Gastroesophageal sphincter (tissue), 3 donors: ENCODE results near the gene GOLGA3.

Source experiments
- CTCF ChIP-seq, 4 experiments: fragments of 200-600 bp in 2 of 4; fragments of 450-650 bp in 2 of 4; sonication (generic) in 1 of 4; IDR thresholded peaks; one replicate each; pipeline ENCODE4 v1.5.1; 2017 to 2019; ENCODE audit warnings: antibody characterized with exemption in 4 of 4, mild to moderate bottlenecking in 2 of 4, moderate library complexity in 2 of 4
- EP300 ChIP-seq: sonication (generic); formaldehyde crosslinking; IDR thresholded peaks from one replicate; pipeline ENCODE4 v1.6.1; 2017; ENCODE audit warnings: antibody characterized with exemption, mild to moderate bottlenecking
- POLR2A ChIP-seq, 2 donors: fragments of 450-650 bp; IDR thresholded peaks; one replicate each; pipeline ENCODE4 v1.6.1; 2017; ENCODE audit warnings: antibody characterized with exemption in 2 of 2, mild to moderate bottlenecking in 2 of 2, moderate library complexity in 1 of 2

- TF ChIP-seq CTCF (IDR thresholded peaks at IDR 0.05) (no peak), EP300 (no peak), POLR2A (IDR thresholded peaks at IDR 0.05) (no peak)
Observed at GRCh38 chr12:132874175-132874574, 45.5 kb upstream of the GOLGA3 start.
